ENCODE measurements around the gene FGB. TPM values are rescaled to one million over a fixed set of nuclear protein-coding genes. Genes with fewer than 3 reads are reported as not detected.
A peak's percentile ranks its signal among the peaks of the same experiment; 100 is the strongest.

The FGB gene
- total and polyA plus RNA-seq, 2 of the 13 experiments (the other 11 are each of a cell fraction or from before 2014, with no cell fraction given), result 226 to 784 TPM

GRCh38 chr4:154606728-154607723 lies 44.2 kb downstream of the FGB start (continued):
- TF ChIP-seq, protein P1, sequence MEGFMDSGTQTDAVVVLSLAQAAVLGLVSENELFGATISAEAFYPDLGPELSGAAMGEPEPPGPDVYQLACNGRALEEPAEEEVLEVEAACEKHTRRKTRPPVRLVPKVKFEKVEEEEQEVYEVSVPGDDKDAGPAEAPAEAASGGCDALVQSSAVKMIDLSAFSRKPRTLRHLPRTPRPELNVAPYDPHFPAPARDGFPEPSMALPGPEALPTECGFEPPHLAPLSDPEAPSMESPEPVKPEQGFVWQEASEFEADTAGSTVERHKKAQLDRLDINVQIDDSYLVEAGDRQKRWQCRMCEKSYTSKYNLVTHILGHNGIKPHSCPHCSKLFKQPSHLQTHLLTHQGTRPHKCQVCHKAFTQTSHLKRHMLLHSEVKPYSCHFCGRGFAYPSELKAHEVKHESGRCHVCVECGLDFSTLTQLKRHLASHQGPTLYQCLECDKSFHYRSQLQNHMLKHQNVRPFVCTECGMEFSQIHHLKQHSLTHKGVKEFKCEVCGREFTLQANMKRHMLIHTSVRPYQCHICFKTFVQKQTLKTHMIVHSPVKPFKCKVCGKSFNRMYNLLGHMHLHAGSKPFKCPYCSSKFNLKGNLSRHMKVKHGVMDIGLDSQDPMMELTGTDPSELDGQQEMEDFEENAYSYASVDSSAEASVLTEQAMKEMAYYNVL (CRISPR knock-in tag; IDR thresholded peaks at IDR 0.05; ENCODE audit: borderline replicate concordance), result no peak
- TF ChIP-seq SIN3A (IDR thresholded peaks at IDR 0.05; ENCODE audit: borderline replicate concordance, low read depth, low read length) (no peak), RBFOX2 (IDR thresholded peaks at IDR 0.05; ENCODE audit: low read depth, low read length) (peak; percentile 51), KDM6A (CRISPR knock-in tag; IDR thresholded peaks at IDR 0.05; ENCODE audit: low read depth) (no peak), REPIN1 (CRISPR knock-in tag; IDR thresholded peaks at IDR 0.05; ENCODE audit: borderline replicate concordance, low read depth) (peak; percentile 37; the same call in 1 of the 2 replicates), ZNF780A (CRISPR knock-in tag; IDR thresholded peaks at IDR 0.05) (no peak), PRPF4 (IDR thresholded peaks at IDR 0.05; ENCODE audit: low read depth, low read length, poor library complexity, severe bottlenecking) (no peak), RAD51 (IDR thresholded peaks at IDR 0.05; ENCODE audit: borderline replicate concordance) (no peak), ZNF546 (CRISPR knock-in tag; conservative IDR thresholded peaks at IDR 0.05) (no peak), PAF1 (CRISPR knock-in tag; IDR thresholded peaks at IDR 0.05) (peak; percentile 84), IKZF1 (IDR thresholded peaks at IDR 0.05) (no peak), POLR2A (IDR thresholded peaks at IDR 0.05; ENCODE audit: insufficient read depth in 1 of 2, low read depth in 2 of 2, low read length in 2 of 2) (peak; percentile 40 to 45; a peak in 2 of 4 replicates), TBX2 (CRISPR knock-in tag; IDR thresholded peaks at IDR 0.05; ENCODE audit: borderline replicate concordance) (no peak), RORA (CRISPR knock-in tag; IDR thresholded peaks at IDR 0.05) (no peak), NFE2 (CRISPR knock-in tag; IDR thresholded peaks at IDR 0.05) (no peak), ZNF674 (CRISPR knock-in tag; IDR thresholded peaks at IDR 0.05; ENCODE audit: low read depth) (no peak)
- TF ChIP-seq, protein P2, sequence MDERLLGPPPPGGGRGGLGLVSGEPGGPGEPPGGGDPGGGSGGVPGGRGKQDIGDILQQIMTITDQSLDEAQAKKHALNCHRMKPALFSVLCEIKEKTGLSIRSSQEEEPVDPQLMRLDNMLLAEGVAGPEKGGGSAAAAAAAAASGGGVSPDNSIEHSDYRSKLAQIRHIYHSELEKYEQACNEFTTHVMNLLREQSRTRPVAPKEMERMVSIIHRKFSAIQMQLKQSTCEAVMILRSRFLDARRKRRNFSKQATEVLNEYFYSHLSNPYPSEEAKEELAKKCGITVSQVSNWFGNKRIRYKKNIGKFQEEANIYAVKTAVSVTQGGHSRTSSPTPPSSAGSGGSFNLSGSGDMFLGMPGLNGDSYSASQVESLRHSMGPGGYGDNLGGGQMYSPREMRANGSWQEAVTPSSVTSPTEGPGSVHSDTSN (CRISPR knock-in tag; IDR thresholded peaks at IDR 0.05), result no peak
- TF ChIP-seq, protein P3, sequence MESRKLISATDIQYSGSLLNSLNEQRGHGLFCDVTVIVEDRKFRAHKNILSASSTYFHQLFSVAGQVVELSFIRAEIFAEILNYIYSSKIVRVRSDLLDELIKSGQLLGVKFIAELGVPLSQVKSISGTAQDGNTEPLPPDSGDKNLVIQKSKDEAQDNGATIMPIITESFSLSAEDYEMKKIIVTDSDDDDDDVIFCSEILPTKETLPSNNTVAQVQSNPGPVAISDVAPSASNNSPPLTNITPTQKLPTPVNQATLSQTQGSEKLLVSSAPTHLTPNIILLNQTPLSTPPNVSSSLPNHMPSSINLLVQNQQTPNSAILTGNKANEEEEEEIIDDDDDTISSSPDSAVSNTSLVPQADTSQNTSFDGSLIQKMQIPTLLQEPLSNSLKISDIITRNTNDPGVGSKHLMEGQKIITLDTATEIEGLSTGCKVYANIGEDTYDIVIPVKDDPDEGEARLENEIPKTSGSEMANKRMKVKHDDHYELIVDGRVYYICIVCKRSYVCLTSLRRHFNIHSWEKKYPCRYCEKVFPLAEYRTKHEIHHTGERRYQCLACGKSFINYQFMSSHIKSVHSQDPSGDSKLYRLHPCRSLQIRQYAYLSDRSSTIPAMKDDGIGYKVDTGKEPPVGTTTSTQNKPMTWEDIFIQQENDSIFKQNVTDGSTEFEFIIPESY (CRISPR knock-in tag; IDR thresholded peaks at IDR 0.05), result peak; percentile 33; the same call in 1 of the 2 replicates
- TF ChIP-seq, protein P4, sequence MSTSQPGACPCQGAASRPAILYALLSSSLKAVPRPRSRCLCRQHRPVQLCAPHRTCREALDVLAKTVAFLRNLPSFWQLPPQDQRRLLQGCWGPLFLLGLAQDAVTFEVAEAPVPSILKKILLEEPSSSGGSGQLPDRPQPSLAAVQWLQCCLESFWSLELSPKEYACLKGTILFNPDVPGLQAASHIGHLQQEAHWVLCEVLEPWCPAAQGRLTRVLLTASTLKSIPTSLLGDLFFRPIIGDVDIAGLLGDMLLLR (CRISPR knock-in tag; IDR thresholded peaks at IDR 0.05), result no peak
- TF ChIP-seq, protein P5, sequence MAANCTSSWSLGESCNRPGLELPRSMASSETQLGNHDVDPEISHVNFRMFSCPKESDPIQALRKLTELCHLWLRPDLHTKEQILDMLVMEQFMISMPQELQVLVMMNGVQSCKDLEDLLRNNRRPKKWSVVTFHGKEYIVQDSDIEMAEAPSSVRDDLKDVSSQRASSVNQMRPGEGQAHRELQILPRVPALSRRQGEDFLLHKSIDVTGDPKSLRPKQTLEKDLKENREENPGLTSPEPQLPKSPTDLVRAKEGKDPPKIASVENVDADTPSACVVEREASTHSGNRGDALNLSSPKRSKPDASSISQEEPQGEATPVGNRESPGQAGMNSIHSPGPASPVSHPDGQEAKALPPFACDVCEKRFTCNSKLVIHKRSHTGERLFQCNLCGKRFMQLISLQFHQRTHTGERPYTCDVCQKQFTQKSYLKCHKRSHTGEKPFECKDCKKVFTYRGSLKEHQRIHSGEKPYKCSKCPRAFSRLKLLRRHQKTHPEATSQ (CRISPR knock-in tag; IDR thresholded peaks at IDR 0.05; ENCODE audit: borderline replicate concordance), result 0 out of 2 replicates have a peak, but pooled peaks have one; percentile 43
- TF ChIP-seq, protein P6, sequence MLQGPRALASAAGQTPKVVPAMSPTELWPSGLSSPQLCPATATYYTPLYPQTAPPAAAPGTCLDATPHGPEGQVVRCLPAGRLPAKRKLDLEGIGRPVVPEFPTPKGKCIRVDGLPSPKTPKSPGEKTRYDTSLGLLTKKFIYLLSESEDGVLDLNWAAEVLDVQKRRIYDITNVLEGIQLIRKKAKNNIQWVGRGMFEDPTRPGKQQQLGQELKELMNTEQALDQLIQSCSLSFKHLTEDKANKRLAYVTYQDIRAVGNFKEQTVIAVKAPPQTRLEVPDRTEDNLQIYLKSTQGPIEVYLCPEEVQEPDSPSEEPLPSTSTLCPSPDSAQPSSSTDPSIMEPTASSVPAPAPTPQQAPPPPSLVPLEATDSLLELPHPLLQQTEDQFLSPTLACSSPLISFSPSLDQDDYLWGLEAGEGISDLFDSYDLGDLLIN (CRISPR knock-in tag; IDR thresholded peaks at IDR 0.05; ENCODE audit: borderline replicate concordance), result no peak
